Endothelial cell of umbilical vein (primary cell): ENCODE results near the gene ATAD2B. TPM values are rescaled to one million over a fixed set of nuclear protein-coding genes. Genes with fewer than 3 reads are reported as not detected.

Experiments used
- BruUV-seq: library from RNA; stranded (reverse); fragments of 400-500 nt; replicated peaks from 2 replicates; lab custom pipeline; 2021; lab: Mats Ljungman, UMichigan
- CTCF ChIA-PET: fragments of 300-600, 350-600 bp; sonication (Branson Sonifier 250); formaldehyde crosslinking; loops from one replicate; lab custom pipeline; 2021; ENCODE audit warnings: antibody characterized with exemption, inconsistent platforms; lab: Charles Lee
- POLR2A ChIA-PET: fragments of 300-600, 350-600 bp; sonication (Branson Sonifier 250); formaldehyde crosslinking; loops from one replicate; lab custom pipeline; 2021; ENCODE audit warnings: antibody characterized with exemption, inconsistent platforms; lab: Charles Lee
- DNase-seq: peaks from one replicate; pipeline ENCODE4 v3.0.0-alpha.2; 2011; ENCODE audit warnings: low read depth, low spot score
- FAIRE-seq: peaks from 2 replicates; lab custom pipeline; 2011; peaks lifted over from hg19 to GRCh38; lab: Jason Lieb, UNC
- H2AFZ ChIP-seq: 2 replicates; pipeline ENCODE4 v1.6.0; 2012; ENCODE audit warnings: low read depth, low read length, control low read depth, inconsistent platforms
- H3K27ac ChIP-seq: 2 replicates; pipeline ENCODE4 v1.5.1; 2011; ENCODE audit warnings: low read depth, mild to moderate bottlenecking, control low read depth, low read length, moderate library complexity; ENCODE audit not compliant: insufficient read depth
- H3K27me3 ChIP-seq, 2 experiments: 2 replicates each; pipeline versions ENCODE4 v1.6.0 to v1.6.1; 2011; ENCODE audit warnings: low read length in 2 of 2, mixed read lengths in 1 of 2; ENCODE audit not compliant: control insufficient read depth in 2 of 2, insufficient read depth in 2 of 2
- H3K36me3 ChIP-seq, 2 experiments: 2 replicates in 1 of 2; 3 replicates in 1 of 2; pipeline ENCODE4 v1.5.1; 2011; ENCODE audit warnings: low read length in 2 of 2, mild to moderate bottlenecking in 1 of 2, moderate library complexity in 1 of 2; ENCODE audit not compliant: control insufficient read depth in 2 of 2, insufficient read depth in 2 of 2; ENCODE audit errors: extremely low read depth in 1 of 2
- H3K4me1 ChIP-seq: 3 replicates; pipeline ENCODE4 v1.5.1; 2011; ENCODE audit warnings: mild to moderate bottlenecking, low read length; ENCODE audit not compliant: control insufficient read depth, insufficient read depth; ENCODE audit errors: extremely low read depth
- H3K4me2 ChIP-seq: 2 replicates; pipeline ENCODE4 v1.6.1; 2011; ENCODE audit warnings: low read length, control low read depth, mixed read lengths; ENCODE audit not compliant: insufficient read depth
- H3K4me3 ChIP-seq, 3 experiments: fragments of 200-600 bp in 1 of 3; sonication (generic), shearing (Covaris generic) in 1 of 3; replicated peaks in 1 of 3; 2 replicates each; pipeline ENCODE4 v1.5.1; 2011 to 2016; ENCODE audit warnings: control low read depth in 3 of 3, low read length in 3 of 3, mild to moderate bottlenecking in 2 of 3, inconsistent platforms in 1 of 3, low read depth in 1 of 3, moderate library complexity in 1 of 3; ENCODE audit not compliant: insufficient read depth in 1 of 3
- H3K79me2 ChIP-seq: 2 replicates; pipeline ENCODE4 v1.6.0; 2012; ENCODE audit warnings: low read length, inconsistent platforms; ENCODE audit not compliant: control insufficient read depth, insufficient read depth
- H3K9ac ChIP-seq: replicated peaks from 2 replicates; pipeline ENCODE3; 2011; ENCODE audit warnings: low read length, control low read depth; ENCODE audit not compliant: insufficient read depth; ENCODE audit errors: extremely low read depth
- H3K9me1 ChIP-seq: replicated peaks from 3 replicates; pipeline ENCODE4 v1.6.0; 2011; ENCODE audit warnings: mild to moderate bottlenecking, low read length; ENCODE audit not compliant: control insufficient read depth, insufficient read depth; ENCODE audit errors: extremely low read depth
- H3K9me3 ChIP-seq: replicated peaks from 2 replicates; pipeline ENCODE4 v1.5.1; 2012; ENCODE audit warnings: low read length, inconsistent platforms; ENCODE audit not compliant: control insufficient read depth, insufficient read depth
- H4K20me1 ChIP-seq: replicated peaks from 2 replicates; pipeline ENCODE3; 2011; ENCODE audit warnings: mild to moderate bottlenecking, low read length; ENCODE audit not compliant: control insufficient read depth, insufficient read depth; ENCODE audit errors: extremely low read depth
- EZH2 ChIP-seq: IDR thresholded peaks from 2 replicates; pipeline ENCODE4 v1.6.1; 2012; ENCODE audit warnings: borderline replicate concordance, low read depth, mild to moderate bottlenecking, moderate library complexity, low read length, inconsistent platforms; ENCODE audit not compliant: severe bottlenecking
- FOS ChIP-seq: IDR thresholded peaks from 2 replicates; pipeline ENCODE4 v1.6.1; 2011; ENCODE audit warnings: mild to moderate bottlenecking, low read length, moderate library complexity, borderline replicate concordance; ENCODE audit not compliant: insufficient read depth
- GATA2 ChIP-seq: IDR thresholded peaks from 2 replicates; pipeline ENCODE4 v1.7.0; 2011; ENCODE audit warnings: low read depth, mild to moderate bottlenecking, moderate library complexity, mixed read lengths, low read length; ENCODE audit not compliant: insufficient read length, insufficient read depth
- JUN ChIP-seq: IDR thresholded peaks from 2 replicates; pipeline ENCODE4 v1.6.1; 2011; ENCODE audit warnings: borderline replicate concordance, low read depth; ENCODE audit not compliant: insufficient read length, insufficient read depth
- POLR2AphosphoS5 ChIP-seq: IDR thresholded peaks from 2 replicates; pipeline ENCODE4 v1.6.1; 2012; ENCODE audit warnings: low read depth, mild to moderate bottlenecking, control low read depth, low read length, moderate library complexity; ENCODE audit not compliant: insufficient read depth
- dilution Hi-C: fragments of 300-500 bp; cut with MboI; formaldehyde crosslinking; loops from one replicate; pipeline ENCODE4 v1.15.0; 2019; ENCODE audit warnings: low sequenced_read_pairs; ENCODE audit not compliant: extremely low pct_ligation_motif_present
- intact Hi-C: fragments of 100-400 bp; cut with micrococcal nuclease; formaldehyde crosslinking; loops from one replicate; pipeline ENCODE4 v1.10.0; 2022
- polyA plus RNA-seq, 4 experiments: library from polyadenylated mRNA; depleted of rRNA in 3 of 4; stranded (reverse) in 3 of 4; unstranded in 1 of 4; fragments of >200 nt; gene quantifications; 2 replicates each; pipeline versions ENCODE4 v1.2.1 to v1.2.3, GENCODE V29; 2011 to 2012; ENCODE audit warnings: missing spikeins in 1 of 4
- total RNA-seq: library from RNA; stranded (reverse); gene quantifications from 2 replicates; pipeline ENCODE4 v1.2.3, GENCODE V29; 2021
- TF ChIP-seq, protein P1 (sequence below), 2 donors: IDR thresholded peaks; 1 replicate in 1 of 2; 2 replicates in 1 of 2; pipeline ENCODE4 v1.5.1; 2011; ENCODE audit warnings: low read length in 2 of 2, mild to moderate bottlenecking in 2 of 2, moderate library complexity in 2 of 2, control low read depth in 1 of 2, inconsistent platforms in 1 of 2, low read depth in 1 of 2; ENCODE audit not compliant: insufficient read depth in 1 of 2; ENCODE audit errors: extremely low read depth in 1 of 2

ATAD2B gene
- total and polyA plus RNA-seq, 2 donors (not counting 3 experiments of a cell fraction or from before 2014, with no cell fraction given): 2.5 to 19.1 TPM

DNA sequence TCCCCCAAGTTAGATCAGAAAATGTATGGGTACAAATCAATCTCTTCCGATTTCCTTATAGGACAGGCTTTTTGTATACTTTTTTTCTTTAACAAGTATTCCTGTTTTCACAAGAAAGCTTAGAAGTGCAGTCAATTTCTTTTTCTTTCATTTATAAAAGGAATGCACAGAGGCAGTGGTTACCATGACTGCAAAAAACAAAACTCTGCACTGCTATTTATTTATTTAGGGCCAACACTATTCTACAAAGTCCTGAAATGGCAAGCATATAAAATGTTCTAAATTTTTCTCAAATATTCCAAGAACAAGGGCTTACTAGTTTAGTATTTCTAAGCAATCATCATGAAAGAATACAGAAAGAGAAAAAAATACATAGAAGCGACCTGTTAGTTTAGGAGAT lies 22.2 kb downstream of the ATAD2B start:
- H3K36me3 ChIP-seq: no peaks in the 10 kb centered on the region
- peaks cover 8% of the 10 kb centered on the region for H4K20me1 ChIP-seq
- no peak overlapping the region for H3K9ac ChIP-seq
- peaks cover 50% of the 10 kb centered on the region for H3K79me2 ChIP-seq
- DNase-seq (peak; percentile 20), FAIRE-seq (no peak)
- TF ChIP-seq EZH2: no peak
- TF ChIP-seq FOS: no peak
- TF ChIP-seq, protein P1, sequence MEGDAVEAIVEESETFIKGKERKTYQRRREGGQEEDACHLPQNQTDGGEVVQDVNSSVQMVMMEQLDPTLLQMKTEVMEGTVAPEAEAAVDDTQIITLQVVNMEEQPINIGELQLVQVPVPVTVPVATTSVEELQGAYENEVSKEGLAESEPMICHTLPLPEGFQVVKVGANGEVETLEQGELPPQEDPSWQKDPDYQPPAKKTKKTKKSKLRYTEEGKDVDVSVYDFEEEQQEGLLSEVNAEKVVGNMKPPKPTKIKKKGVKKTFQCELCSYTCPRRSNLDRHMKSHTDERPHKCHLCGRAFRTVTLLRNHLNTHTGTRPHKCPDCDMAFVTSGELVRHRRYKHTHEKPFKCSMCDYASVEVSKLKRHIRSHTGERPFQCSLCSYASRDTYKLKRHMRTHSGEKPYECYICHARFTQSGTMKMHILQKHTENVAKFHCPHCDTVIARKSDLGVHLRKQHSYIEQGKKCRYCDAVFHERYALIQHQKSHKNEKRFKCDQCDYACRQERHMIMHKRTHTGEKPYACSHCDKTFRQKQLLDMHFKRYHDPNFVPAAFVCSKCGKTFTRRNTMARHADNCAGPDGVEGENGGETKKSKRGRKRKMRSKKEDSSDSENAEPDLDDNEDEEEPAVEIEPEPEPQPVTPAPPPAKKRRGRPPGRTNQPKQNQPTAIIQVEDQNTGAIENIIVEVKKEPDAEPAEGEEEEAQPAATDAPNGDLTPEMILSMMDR (IDR thresholded peaks at IDR 0.05; ENCODE audit: extremely low read depth in 1 of 2, insufficient read depth in 1 of 2, low read depth in 1 of 2, low read length in 2 of 2): no peak
- TF ChIP-seq JUN: no peak
- no peak for TF ChIP-seq POLR2AphosphoS5
- TF ChIP-seq GATA2: no peak
- H3K9me1 ChIP-seq: peaks cover 6% of the 10 kb centered on the region
- dilution Hi-C loops (no loop called here), intact Hi-C loops (no loop called here)
- H3K4me1 ChIP-seq: peaks cover 9% of the 10 kb centered on the region
- ChIA-PET CTCF (interaction anchor here (1.5 kb wide), 1 partner anchor 22 kb away, joined by 3 read pairs; the partner anchor contains the start of gene ATAD2B), POLR2A (no interaction called here)
- no peaks in the 10 kb centered on the region for H3K9me3 ChIP-seq
- H3K4me3 ChIP-seq: no peak overlapping the region
- no peak overlapping the region for H3K27ac ChIP-seq
- no peak overlapping the region for H3K4me2 ChIP-seq
- BruUV-seq: no TSS peak
- H2AFZ ChIP-seq: no peak overlapping the region
- H3K27me3 ChIP-seq: no peaks in the 10 kb centered on the region
